Lower leg skin (tissue), 3 donors: ENCODE data around the gene LSR.

ENCODE experiments used
- CTCF ChIP-seq, 3 donors: fragments of 450-650 bp; IDR thresholded peaks; one replicate each; pipeline ENCODE4 v1.5.1; 2016; ENCODE audit warnings: antibody characterized with exemption in 3 of 3, mild to moderate bottlenecking in 3 of 3, moderate library complexity in 2 of 3
- POLR2A ChIP-seq, 2 donors: fragments of 450-650 bp; IDR thresholded peaks; one replicate each; pipeline ENCODE4 v1.6.1; 2016 to 2017; ENCODE audit warnings: antibody characterized with exemption in 2 of 2, mild to moderate bottlenecking in 1 of 2, moderate library complexity in 1 of 2

- TF ChIP-seq CTCF (IDR thresholded peaks at IDR 0.05) (no peak), POLR2A (IDR thresholded peaks at IDR 0.05) (no peak)
These were observed 2.7 kb downstream of the LSR start for GRCh38 chr19:35251456-35251855.
